HG02885 (cell line): ENCODE measurements around the gene CDH4.

Source experiments
- ATAC-seq: cut with Tn5 transposase; IDR thresholded peaks from one replicate; pipeline ENCODE4 v1.9.1; 2021; ENCODE audit warnings: mild to moderate bottlenecking; ENCODE audit not compliant: unreplicated experiment, poor library complexity

CDH4 gene

GRCh38 chr20:61705386-61706258 is 453.6 kb downstream of the CDH4 start:
- no peak for ATAC-seq

GRCh38 chr20:61706259-61706961 is 454.3 kb downstream of the CDH4 start:
- ATAC-seq, result no peak

- ATAC-seq, result no peak
Measured at GRCh38 chr20:61708891-61709290, 456.8 kb downstream of the CDH4 start.

- ATAC-seq, result no peak
Measured at GRCh38 chr20:61710108-61710507, 458.0 kb downstream of the CDH4 start.

- no peak for ATAC-seq
Measured at GRCh38 chr20:61712688-61713087, 460.6 kb downstream of the CDH4 start.

GRCh38 chr20:61718361-61719005 is 466.4 kb downstream of the CDH4 start:
- no peak for ATAC-seq

GRCh38 chr20:61719691-61720347 is 467.8 kb downstream of the CDH4 start:
- ATAC-seq, result no peak

- no peak for ATAC-seq
Measured at GRCh38 chr20:61720348-61720696, 468.3 kb downstream of the CDH4 start.

- ATAC-seq, result no peak
Measured at GRCh38 chr20:61722146-61722678, 470.2 kb downstream of the CDH4 start.

GRCh38 chr20:61723529-61724257 is 471.6 kb downstream of the CDH4 start:
- ATAC-seq, result no peak

- no peak for ATAC-seq
Measured at GRCh38 chr20:61724376-61724775, 472.3 kb downstream of the CDH4 start.

GRCh38 chr20:61725145-61725544 is 473.1 kb downstream of the CDH4 start:
- ATAC-seq, result no peak

GRCh38 chr20:61725966-61726365 is 473.9 kb downstream of the CDH4 start:
- no peak for ATAC-seq

GRCh38 chr20:61726979-61727378 is 474.9 kb downstream of the CDH4 start:
- ATAC-seq, result no peak

GRCh38 chr20:61727761-61728160 is 475.7 kb downstream of the CDH4 start:
- no peak for ATAC-seq

GRCh38 chr20:61728326-61728725 is 476.3 kb downstream of the CDH4 start:
- ATAC-seq, result no peak

GRCh38 chr20:61728786-61729770 is 477.0 kb downstream of the CDH4 start:
- no peak for ATAC-seq

GRCh38 chr20:61730631-61731362 is 478.7 kb downstream of the CDH4 start:
- ATAC-seq, result no peak
